Keratinocyte (primary cell): ENCODE data around the gene CHAF1A. TPM values are rescaled to one million over a fixed set of nuclear protein-coding genes. Genes with fewer than 3 reads are reported as not detected.

ENCODE experiments used
- DNase-seq: peaks from one replicate; pipeline ENCODE4 v3.0.0-alpha.2; 2011; ENCODE audit warnings: low read depth, missing footprints, low spot score
- FAIRE-seq: peaks from 2 replicates; lab custom pipeline; 2011; peaks lifted over from hg19 to GRCh38; lab: Jason Lieb, UNC
- H2AFZ ChIP-seq: 2 replicates; pipeline ENCODE4 v1.6.0; 2012; ENCODE audit warnings: low read length, control low read depth, inconsistent platforms; ENCODE audit not compliant: control insufficient read depth
- H3K27ac ChIP-seq: 2 replicates; pipeline ENCODE4 v1.5.1; 2011; ENCODE audit warnings: low read length; ENCODE audit not compliant: control insufficient read depth, insufficient read depth
- H3K27me3 ChIP-seq: 3 replicates; pipeline ENCODE4 v1.6.0; 2011; ENCODE audit warnings: low read length; ENCODE audit not compliant: control insufficient read depth, insufficient read depth; ENCODE audit errors: extremely low read depth
- H3K36me3 ChIP-seq, 2 experiments: 2 replicates in 1 of 2; 3 replicates in 1 of 2; pipeline ENCODE4 v1.5.1; 2011; ENCODE audit warnings: low read length in 2 of 2, mild to moderate bottlenecking in 1 of 2; ENCODE audit not compliant: control insufficient read depth in 2 of 2, insufficient read depth in 2 of 2; ENCODE audit errors: extremely low read depth in 1 of 2
- H3K4me1 ChIP-seq: 3 replicates; pipeline ENCODE4 v1.5.1; 2011; ENCODE audit warnings: low read length; ENCODE audit not compliant: control insufficient read depth, insufficient read depth; ENCODE audit errors: extremely low read depth
- H3K4me2 ChIP-seq: 3 replicates; pipeline ENCODE4 v1.6.0; 2011; ENCODE audit warnings: low read depth, low read length; ENCODE audit not compliant: control insufficient read depth, insufficient read depth; ENCODE audit errors: extremely low read depth
- H3K4me3 ChIP-seq, 3 experiments: fragments of 200-600 bp in 1 of 3; sonication (generic) in 1 of 3; 2 replicates in 2 of 3; 3 replicates in 1 of 3; pipeline ENCODE4 v1.5.1; 2011 to 2016; ENCODE audit warnings: low read length in 3 of 3, mild to moderate bottlenecking in 3 of 3, control low read depth in 2 of 3, inconsistent platforms in 1 of 3, low read depth in 1 of 3, mixed read lengths in 1 of 3, mixed run types in 1 of 3, moderate library complexity in 1 of 3; ENCODE audit not compliant: control insufficient read depth in 2 of 3, insufficient read depth in 2 of 3; ENCODE audit errors: extremely low read depth in 1 of 3
- H3K79me2 ChIP-seq: 2 replicates; pipeline ENCODE4 v1.6.0; 2012; ENCODE audit warnings: low read length; ENCODE audit not compliant: control insufficient read depth, insufficient read depth
- H3K9ac ChIP-seq: 3 replicates; pipeline ENCODE4 v1.6.0; 2011; ENCODE audit warnings: low read length; ENCODE audit not compliant: control insufficient read depth, insufficient read depth; ENCODE audit errors: extremely low read depth
- H3K9me1 ChIP-seq: 3 replicates; pipeline ENCODE4 v1.6.0; 2011; ENCODE audit warnings: low read length; ENCODE audit not compliant: control insufficient read depth, insufficient read depth; ENCODE audit errors: extremely low read depth
- H3K9me3 ChIP-seq: 2 replicates; pipeline ENCODE4 v1.5.1; 2012; ENCODE audit warnings: low read depth, low read length; ENCODE audit not compliant: control insufficient read depth
- H4K20me1 ChIP-seq: 3 replicates; pipeline ENCODE4 v1.6.0; 2011; ENCODE audit warnings: low read length; ENCODE audit not compliant: control insufficient read depth, insufficient read depth; ENCODE audit errors: extremely low read depth
- CTCF ChIP-seq, 3 experiments: IDR thresholded peaks in 1 of 3; conservative IDR thresholded peaks in 1 of 3; optimal IDR thresholded peaks in 1 of 3; 2 replicates in 2 of 3; 3 replicates in 1 of 3; pipeline versions ENCODE3 to v1.5.1; 2011; ENCODE audit warnings: low read length in 3 of 3, mild to moderate bottlenecking in 3 of 3, moderate library complexity in 2 of 3, control low read depth in 1 of 3, inconsistent platforms in 1 of 3; ENCODE audit not compliant: insufficient read depth in 2 of 3; ENCODE audit errors: extremely low read depth in 1 of 3
- EZH2 ChIP-seq: IDR thresholded peaks from one replicate; pipeline ENCODE4 v1.6.1; 2012; ENCODE audit warnings: inconsistent platforms, mild to moderate bottlenecking, low read length, moderate library complexity
- dilution Hi-C: fragments of 300-500 bp; cut with MboI; formaldehyde crosslinking; loops from one replicate; pipeline ENCODE4 v1.7.0; 2020; ENCODE audit warnings: low sequenced_read_pairs; ENCODE audit not compliant: extremely low pct_ligation_motif_present
- polyA plus RNA-seq, 5 experiments: library from polyadenylated mRNA; depleted of rRNA in 3 of 5; stranded (reverse) in 3 of 5; stranded (forward) in 1 of 5; unstranded in 1 of 5; fragments of >200 nt; gene quantifications; 1 replicate in 1 of 5; 2 replicates in 3 of 5; 3 replicates in 1 of 5; pipeline versions ENCODE4 v1.2.1 to v1.2.3, GENCODE V29; 2011 to 2012; ENCODE audit warnings: missing spikeins in 2 of 5, low read depth in 1 of 5, low replicate concordance in 1 of 5

The CHAF1A gene
- polyA plus RNA-seq, 1 donor (not counting 4 experiments of a cell fraction or from before 2014, with no cell fraction given): 10.6 TPM

GRCh38 chr19:4358709-4359626 is 43.5 kb upstream of the CHAF1A start:
- dilution Hi-C loops: no loop called here
- FAIRE-seq (no peak), DNase-seq (no peak)
- Histone ChIP-seq H3K9me3 (no peaks in the 10 kb centered on the region), H2AFZ (no peak overlapping the region), H3K9me1 (no peaks in the 10 kb centered on the region), H3K79me2 (no peaks in the 10 kb centered on the region), H3K36me3 (peaks cover 16 to 28% of the 10 kb centered on the region in 2 experiments), H3K27me3 (no peaks in the 10 kb centered on the region), H3K4me2 (no peak overlapping the region), H3K9ac (no peak overlapping the region), H4K20me1 (no peaks in the 10 kb centered on the region), H3K4me1 (no peaks in the 10 kb centered on the region), H3K4me3 (no peak overlapping the region), H3K27ac (no peak overlapping the region)
- TF ChIP-seq EZH2 (no peak), CTCF (optimal IDR thresholded peaks at IDR 0.05 in 1 of 3, IDR thresholded peaks at IDR 0.05 in 1 of 3, conservative IDR thresholded peaks at IDR 0.05 in 1 of 3; ENCODE audit: extremely low read depth in 1 of 3, insufficient read depth in 2 of 3, low read length in 3 of 3) (no peak)

- Histone ChIP-seq H2AFZ (no peak overlapping the region), H3K36me3 (peaks cover 16 to 28% of the 10 kb centered on the region in 2 experiments), H3K9me1 (no peaks in the 10 kb centered on the region), H3K4me1 (no peaks in the 10 kb centered on the region), H4K20me1 (no peaks in the 10 kb centered on the region), H3K9me3 (no peaks in the 10 kb centered on the region), H3K27me3 (no peaks in the 10 kb centered on the region), H3K79me2 (no peaks in the 10 kb centered on the region), H3K4me2 (no peak overlapping the region), H3K27ac (no peak overlapping the region), H3K9ac (no peak overlapping the region), H3K4me3 (no peak overlapping the region)
- TF ChIP-seq CTCF (optimal IDR thresholded peaks at IDR 0.05 in 1 of 3, IDR thresholded peaks at IDR 0.05 in 1 of 3, conservative IDR thresholded peaks at IDR 0.05 in 1 of 3; ENCODE audit: extremely low read depth in 1 of 3, insufficient read depth in 2 of 3, low read length in 3 of 3) (no peak), EZH2 (no peak)
- dilution Hi-C loops: no loop called here
- no peak for DNase-seq
- FAIRE-seq: no peak
These were observed 42.8 kb upstream of the CHAF1A start for GRCh38 chr19:4359627-4360000.
